ENCODE data around the gene FGF7.
"Not testable (repeated sequence)": the region's sequence is repeated elsewhere in the genome, so short reads cannot be mapped to it uniquely, and the experiment has no call there.

Gene FGF7

GRCh38 chr15:49466119-49466518, 43.1 kb downstream of the FGF7 start:
- DNase-seq (ENCODE audit: low spot score) = no peak
- in situ Hi-C loops (cut with MboI; ENCODE audit: low sequenced_read_pairs, unreplicated experiment) = no loop called here
- no peak for TF ChIP-seq CTCF (IDR thresholded peaks at IDR 0.05; ENCODE audit: borderline replicate concordance, control extremely low read depth, extremely low read depth, insufficient read depth, missing control alignments)

- no peak for DNase-seq (ENCODE audit: low spot score)
- in situ Hi-C loops (cut with MboI; ENCODE audit: low sequenced_read_pairs, unreplicated experiment) = no loop called here
- no peak for TF ChIP-seq CTCF (IDR thresholded peaks at IDR 0.05; ENCODE audit: borderline replicate concordance, control extremely low read depth, extremely low read depth, insufficient read depth, missing control alignments)
Observed at GRCh38 chr15:49467746-49468480, 44.9 kb downstream of the FGF7 start.

- in situ Hi-C loops (cut with MboI; ENCODE audit: low sequenced_read_pairs, unreplicated experiment) = no loop called here
- no peak for DNase-seq (ENCODE audit: low spot score)
- no peak for TF ChIP-seq CTCF (IDR thresholded peaks at IDR 0.05; ENCODE audit: borderline replicate concordance, control extremely low read depth, extremely low read depth, insufficient read depth, missing control alignments)
Observed at GRCh38 chr15:49468481-49468839, 45.4 kb downstream of the FGF7 start.

GRCh38 chr15:49471248-49471647, 48.2 kb downstream of the FGF7 start:
- in situ Hi-C loops (cut with MboI; ENCODE audit: low sequenced_read_pairs, unreplicated experiment); DNase-seq (ENCODE audit: low spot score): not testable (repeated sequence)

GRCh38 chr15:49471733-49472132, 48.7 kb downstream of the FGF7 start:
- DNase-seq (ENCODE audit: low spot score) = peak; percentile 6
- no peak for TF ChIP-seq CTCF (IDR thresholded peaks at IDR 0.05; ENCODE audit: borderline replicate concordance, control extremely low read depth, extremely low read depth, insufficient read depth, missing control alignments)
- in situ Hi-C loops (cut with MboI; ENCODE audit: low sequenced_read_pairs, unreplicated experiment) = no loop called here

- in situ Hi-C loops (cut with MboI; ENCODE audit: low sequenced_read_pairs, unreplicated experiment) = no loop called here
- no peak for TF ChIP-seq CTCF (IDR thresholded peaks at IDR 0.05; ENCODE audit: borderline replicate concordance, control extremely low read depth, extremely low read depth, insufficient read depth, missing control alignments)
- no peak for DNase-seq (ENCODE audit: low spot score)
Observed at GRCh38 chr15:49472338-49472737, 49.3 kb downstream of the FGF7 start.

- no peak for TF ChIP-seq CTCF (IDR thresholded peaks at IDR 0.05; ENCODE audit: borderline replicate concordance, control extremely low read depth, extremely low read depth, insufficient read depth, missing control alignments)
- in situ Hi-C loops (cut with MboI; ENCODE audit: low sequenced_read_pairs, unreplicated experiment) = no loop called here
Observed at GRCh38 chr15:49473031-49473430, 50.0 kb downstream of the FGF7 start.

GRCh38 chr15:49478021-49478420, 55.0 kb downstream of the FGF7 start:
- DNase-seq (ENCODE audit: low spot score); in situ Hi-C loops (cut with MboI; ENCODE audit: low sequenced_read_pairs, unreplicated experiment): not testable (repeated sequence)

More at GRCh38 chr15:49473031-49473430, 50.0 kb downstream of the FGF7 start:
- DNase-seq (ENCODE audit: low spot score) = no peak

- DNase-seq (ENCODE audit: low spot score); in situ Hi-C loops (cut with MboI; ENCODE audit: low sequenced_read_pairs, unreplicated experiment): not testable (repeated sequence)
Observed at GRCh38 chr15:49478982-49479381, 55.9 kb downstream of the FGF7 start.

- in situ Hi-C loops (cut with MboI; ENCODE audit: low sequenced_read_pairs, unreplicated experiment); DNase-seq (ENCODE audit: low spot score): not testable (repeated sequence)
Observed at GRCh38 chr15:49485401-49485800, 62.4 kb downstream of the FGF7 start.
